Activated naive CD4-positive, alpha-beta T cell (primary cell): ENCODE measurements around the gene CACNA1S.

Source experiments
- DNase-seq, 4 experiments: peaks; one replicate each; lab custom pipeline; 2025; lab: John Stamatoyannopoulos, UW

The CACNA1S gene

GRCh38 chr1:201112173-201112731 lies at the start of gene CACNA1S:
Gene CACNA1S, minus strand, starts transcription at chr1:201112426. Its CDS starts 87 bp downstream, at chr1:201112339.
- DNase-seq: no peak

- no peak for DNase-seq
Observed at GRCh38 chr1:201157949-201158348, 45.7 kb upstream of the CACNA1S start.

- DNase-seq: no peak
Observed at GRCh38 chr1:201156819-201157218, 44.6 kb upstream of the CACNA1S start.

GRCh38 chr1:201156346-201156745 lies 44.1 kb upstream of the CACNA1S start:
- DNase-seq: no peak

DNA sequence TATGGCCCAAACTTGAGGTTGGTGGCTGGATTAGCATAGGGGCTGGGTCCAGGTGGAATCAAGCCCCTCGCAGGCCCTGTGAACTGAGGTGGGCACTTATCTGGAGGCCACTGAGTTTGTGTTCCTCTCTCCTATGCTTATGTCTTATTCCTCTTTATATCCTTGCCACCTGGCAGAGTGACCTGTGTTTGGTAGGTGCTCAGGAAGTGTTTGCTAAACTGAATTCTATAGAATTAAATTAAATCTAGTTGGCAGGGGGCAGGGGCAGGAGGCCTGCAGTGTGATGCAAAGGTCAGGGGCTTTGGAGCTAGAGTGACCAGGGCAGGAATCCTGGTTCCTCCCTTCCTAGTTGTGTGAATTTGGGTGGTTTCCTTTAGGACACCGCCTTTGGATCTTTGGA lies 43.1 kb upstream of the CACNA1S start:
- DNase-seq: no peak

- peak; percentile 98 to 99 (median 98) for DNase-seq
Observed at GRCh38 chr1:201154389-201155165, 42.4 kb upstream of the CACNA1S start, which contains the start of gene TMEM9. Gene TMEM9, minus strand, starts transcription at chr1:201154474. Its CDS starts 551 bp downstream, at chr1:201153923.

DNA sequence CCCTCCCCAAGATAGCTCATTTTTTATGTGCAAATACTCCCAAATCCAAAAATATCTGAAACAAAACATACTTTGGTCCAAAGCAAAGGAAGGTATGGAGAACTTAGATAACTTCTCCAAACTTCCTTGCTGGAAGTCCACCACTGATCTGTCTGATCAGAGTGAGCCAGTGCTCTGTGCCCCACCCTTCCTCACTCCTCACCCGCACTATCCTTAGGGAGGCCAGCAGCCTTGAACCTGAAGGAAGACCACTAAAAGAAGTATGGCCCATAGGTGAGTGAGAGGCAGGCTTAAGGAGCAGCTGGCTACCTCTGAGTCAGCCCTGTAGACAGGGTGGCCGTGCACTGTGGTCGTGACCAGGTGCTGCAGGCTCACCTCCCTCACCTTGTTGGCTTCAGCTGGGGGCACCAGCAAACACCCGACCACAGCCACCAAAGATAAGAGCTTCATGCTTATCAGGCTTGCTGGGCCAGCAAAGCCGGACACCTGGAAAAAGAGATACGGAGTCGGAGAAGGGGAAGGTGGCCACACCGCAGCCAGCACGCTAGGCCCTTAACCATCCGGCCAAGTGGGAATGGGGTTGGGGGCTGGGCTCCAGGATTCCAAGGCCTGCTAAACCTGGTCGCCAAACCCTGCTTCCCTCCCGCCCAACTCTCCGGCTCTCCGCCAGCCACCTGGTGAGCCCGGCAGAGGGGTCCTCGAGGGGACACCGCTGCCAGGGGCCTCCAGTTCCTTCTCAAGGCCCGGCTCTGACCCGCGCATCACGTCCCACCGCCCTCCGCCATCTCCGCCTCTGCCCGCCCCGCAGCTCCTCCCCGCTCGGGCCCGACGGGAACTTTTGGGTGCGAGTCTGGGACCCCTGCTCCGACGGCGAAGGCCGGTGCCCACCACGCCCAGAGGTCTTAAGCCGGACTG lies 41.5 kb upstream of the CACNA1S start:
- no peak for DNase-seq

- DNase-seq: no peak
Observed at GRCh38 chr1:201149400-201149799, 37.2 kb upstream of the CACNA1S start.

DNA sequence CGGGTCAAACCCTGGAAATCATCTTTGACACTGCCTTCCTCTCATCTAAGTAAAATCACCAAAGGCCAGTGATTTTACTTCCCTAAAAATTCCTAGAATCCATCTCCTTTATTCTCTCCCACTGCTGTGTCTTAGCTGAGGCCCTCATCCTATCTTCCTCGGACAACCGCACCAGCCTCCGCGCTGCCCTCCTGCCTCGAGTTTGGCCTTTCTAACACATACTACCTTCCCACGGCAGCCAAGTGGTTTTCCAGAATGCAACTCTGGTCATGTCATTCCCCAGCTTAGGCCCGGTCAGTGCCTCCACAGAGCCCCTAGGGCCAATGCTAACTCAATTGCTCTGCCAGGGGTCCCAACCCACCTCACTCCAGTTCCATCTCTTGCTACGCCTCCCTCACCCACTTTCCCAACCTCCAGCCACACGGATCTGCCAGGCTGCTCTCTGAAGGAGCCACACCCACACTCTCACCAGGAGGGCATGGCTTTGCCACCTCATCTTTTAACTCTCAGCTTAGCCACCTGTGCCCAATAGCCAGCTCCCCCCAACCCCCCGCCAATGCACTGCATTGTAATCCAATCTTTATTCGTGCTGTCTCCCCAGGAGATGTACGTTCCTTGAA lies 35.3 kb upstream of the CACNA1S start:
- DNase-seq: no peak

- no peak for DNase-seq
Observed at GRCh38 chr1:201146626-201147390, 34.6 kb upstream of the CACNA1S start.

GRCh38 chr1:201145816-201146215 lies 33.6 kb upstream of the CACNA1S start:
- no peak for DNase-seq

- no peak for DNase-seq
Observed at GRCh38 chr1:201145132-201145531, 32.9 kb upstream of the CACNA1S start.

DNA sequence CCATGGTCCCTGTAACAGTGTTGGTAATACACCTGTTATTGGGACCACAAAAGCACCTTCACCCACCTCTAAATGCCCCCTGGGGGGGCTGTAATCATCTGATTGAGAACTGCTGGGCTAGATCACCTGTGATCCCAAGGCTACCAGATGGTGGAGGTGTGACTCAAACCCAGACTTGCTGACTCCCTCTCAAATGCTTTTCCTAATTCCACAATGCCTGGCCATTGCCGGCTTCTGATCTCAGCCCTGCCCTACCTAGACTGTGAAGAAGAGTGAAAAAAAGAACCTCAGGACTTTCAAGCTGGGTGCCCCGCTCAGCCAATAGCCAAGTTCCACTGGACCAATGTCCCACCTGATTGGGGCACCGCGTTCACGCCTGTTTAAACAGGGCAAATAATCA lies 32.5 kb upstream of the CACNA1S start:
- DNase-seq: no peak

DNA sequence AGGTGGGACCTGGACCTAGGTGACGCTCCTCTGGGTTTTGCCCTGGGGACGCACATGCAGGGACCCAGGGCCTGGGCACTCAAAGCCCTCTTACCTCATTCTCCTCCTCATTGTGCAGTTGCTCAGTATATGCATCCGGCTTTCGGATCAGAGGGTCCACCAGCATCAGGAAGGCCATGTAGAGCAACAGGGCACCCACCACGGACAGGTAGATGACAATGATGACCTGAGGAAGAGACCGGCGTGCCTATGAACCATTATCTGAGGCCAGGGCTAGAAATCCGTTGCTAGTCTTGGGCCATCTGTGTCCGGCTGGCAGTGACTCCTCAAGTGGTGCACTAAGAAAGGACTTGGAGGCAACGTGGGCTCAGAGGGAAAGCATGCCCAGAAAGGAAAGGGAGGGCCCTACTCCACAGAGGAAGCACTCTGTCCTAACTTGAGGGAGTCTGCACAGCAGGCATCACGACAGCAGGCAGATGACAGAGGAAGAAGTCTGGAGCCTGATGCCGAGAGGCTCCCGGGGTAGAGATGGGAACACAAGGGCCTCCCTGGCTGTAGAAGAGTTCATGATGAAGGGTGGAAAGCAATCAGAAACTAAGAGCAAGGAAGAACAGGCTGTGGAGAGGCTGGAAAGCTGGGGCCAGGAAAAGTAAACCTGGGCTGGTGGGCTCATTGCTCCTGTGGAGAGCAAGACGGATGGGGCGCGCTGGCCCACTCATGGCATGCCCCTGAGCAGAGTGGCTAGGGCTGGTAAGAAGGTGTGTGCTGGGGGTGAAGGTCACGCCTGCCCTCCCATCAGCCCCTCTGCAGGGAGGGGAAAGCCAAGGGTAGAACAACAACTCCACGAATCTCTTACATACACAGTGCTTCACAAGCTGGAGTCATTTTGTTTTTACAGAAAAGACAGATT lies 31.8 kb upstream of the CACNA1S start:
- DNase-seq: no peak

DNA sequence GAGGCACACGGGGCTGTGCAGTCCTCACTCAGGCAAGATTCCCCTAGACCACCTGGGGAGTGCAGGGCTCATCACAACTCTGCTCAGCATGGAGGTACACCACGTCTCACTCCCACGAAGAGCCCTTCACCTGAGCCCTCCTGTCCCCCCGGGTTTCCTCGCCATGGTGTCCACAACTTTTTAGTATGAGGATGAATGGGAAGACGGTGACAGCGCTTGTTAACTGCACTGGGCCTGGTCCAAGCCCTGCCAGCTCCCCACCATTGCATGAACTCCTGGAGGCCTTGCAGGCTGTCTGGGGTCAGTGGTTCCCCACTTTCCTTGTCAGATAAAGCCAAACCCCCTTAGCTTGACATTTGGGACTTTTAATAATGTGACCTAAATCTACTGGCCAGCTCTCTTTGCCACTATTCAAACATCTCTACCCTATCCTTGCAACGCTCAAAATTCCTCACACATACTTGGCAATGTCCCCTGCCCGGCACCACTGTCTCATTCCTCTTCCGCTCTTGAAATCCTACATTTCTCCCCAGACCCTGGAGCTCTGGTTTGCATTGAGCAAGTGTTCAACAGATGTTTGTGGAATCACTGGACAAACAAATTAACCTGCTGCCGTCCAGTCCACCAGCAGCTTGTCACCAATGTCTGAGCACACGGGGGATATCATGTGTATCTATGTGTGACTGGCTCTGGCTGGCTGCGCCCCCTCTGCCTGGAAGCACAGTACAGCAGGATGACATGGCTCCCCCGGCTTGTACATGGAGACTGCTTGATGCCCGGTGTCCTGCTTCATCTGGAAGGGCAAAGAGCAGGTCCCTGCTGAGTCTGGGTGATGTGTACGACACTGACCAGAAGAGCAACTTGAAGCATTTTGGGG lies 30.9 kb upstream of the CACNA1S start:
- DNase-seq: no peak

DNA sequence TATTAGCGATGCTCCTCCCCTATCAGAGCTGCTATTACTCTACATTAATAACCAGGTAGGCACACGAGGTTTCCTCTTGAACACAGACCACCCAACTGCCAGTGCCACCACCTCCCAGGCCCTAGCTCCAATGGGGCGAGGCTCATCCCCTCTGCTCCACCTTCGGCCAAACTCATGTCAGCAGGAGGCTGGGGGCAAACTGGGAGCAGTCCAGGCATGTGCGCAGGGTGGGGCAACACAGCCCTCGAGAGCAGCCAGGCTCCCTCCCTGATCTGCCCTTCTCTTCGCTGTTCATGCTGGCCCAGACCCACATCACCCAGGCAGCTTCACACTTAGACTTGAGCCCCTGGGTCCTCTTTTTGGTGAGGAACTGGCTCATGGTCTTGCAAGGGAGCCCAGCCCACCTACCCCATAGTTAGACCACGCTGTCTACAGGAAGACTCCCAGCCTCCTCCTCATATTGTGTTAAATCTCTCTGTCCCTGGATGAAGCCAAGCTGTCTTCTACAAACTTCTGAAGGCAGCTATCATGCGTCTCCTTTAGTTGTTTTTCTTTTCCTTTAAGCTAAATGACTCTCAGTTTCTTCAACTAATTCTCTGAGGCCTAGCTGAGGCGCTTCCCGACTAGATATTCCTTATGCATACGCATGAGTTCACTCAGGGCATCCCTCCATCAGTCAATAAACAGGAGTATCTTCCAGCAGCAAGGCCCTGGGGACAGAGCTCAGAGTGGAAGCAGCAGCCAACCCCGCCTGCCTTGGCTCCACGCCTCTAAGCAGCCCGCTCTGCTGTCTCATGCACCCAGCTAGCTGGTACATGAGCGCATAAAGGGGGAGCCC lies 30.0 kb upstream of the CACNA1S start:
- no peak for DNase-seq

DNA sequence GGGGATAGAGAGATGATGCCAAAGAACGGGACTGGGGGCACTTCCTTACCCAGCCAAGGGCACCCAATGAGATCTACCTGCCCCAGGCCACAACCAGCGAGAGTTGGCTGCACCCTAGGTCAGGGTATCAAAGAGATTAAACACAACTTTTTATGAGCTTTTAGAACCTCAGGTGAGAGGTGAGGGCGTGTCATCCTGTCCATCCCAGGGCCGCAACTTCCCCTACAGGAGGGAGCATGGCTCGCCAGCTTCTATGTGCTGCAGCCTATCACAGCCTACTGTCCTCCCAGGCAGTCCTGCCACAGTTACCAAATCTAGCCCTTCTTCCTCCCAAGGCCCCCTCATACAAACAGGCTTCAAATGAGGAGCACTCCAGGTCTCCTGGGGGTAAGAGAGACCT lies 29.2 kb upstream of the CACNA1S start:
- DNase-seq: no peak

DNA sequence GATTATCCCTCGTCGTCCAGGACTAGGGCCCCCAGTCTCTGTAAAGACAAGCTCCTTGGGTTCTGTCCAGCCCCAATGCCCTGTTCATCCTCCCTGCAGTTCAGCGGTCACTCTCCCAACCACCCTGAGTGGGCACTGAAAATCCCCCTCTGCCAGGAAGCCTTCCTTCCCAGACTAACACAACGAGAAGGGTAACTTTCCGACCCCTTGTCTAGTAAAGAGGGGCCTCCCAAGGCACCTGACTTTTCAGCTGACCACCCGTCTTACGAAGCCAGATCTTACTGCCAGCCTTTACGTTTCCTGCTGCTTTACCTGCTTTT lies 28.7 kb upstream of the CACNA1S start:
- no peak for DNase-seq
